SK-N-SH (cell line): ENCODE data around the gene IL12B. TPM values are rescaled to one million over a fixed set of nuclear protein-coding genes. Genes with fewer than 3 reads are reported as not detected.
"Not testable (repeated sequence)": the region's sequence is repeated elsewhere in the genome, so short reads cannot be mapped to it uniquely, and the experiment has no call there.

Experiments
- CTCF ChIA-PET: fragments of 300-600, 350-600 bp; formaldehyde crosslinking; extraction: SDS; loops from one replicate; lab custom pipeline; 2021; lab: Yijun Ruan, JAX
- POLR2A ChIA-PET: fragments of 350-600 bp; sonication (Branson Sonifier 250); formaldehyde crosslinking; extraction: SDS; loops from one replicate; lab custom pipeline; 2020; ENCODE audit warnings: antibody characterized with exemption, inconsistent platforms; lab: Yijun Ruan, JAX
- DNase-seq: peaks from one replicate; pipeline ENCODE4 v3.0.0; 2012
- H2AFZ ChIP-seq: fragments of 200-600 bp; sonication (generic); 2 replicates; pipeline ENCODE4 v1.8.1; 2016; ENCODE audit warnings: antibody characterized with exemption, mild to moderate bottlenecking, low read depth
- H3F3A ChIP-seq: fragments of 200-600 bp; sonication (generic); replicated peaks from 2 replicates; pipeline ENCODE3; 2016; ENCODE audit warnings: antibody characterized with exemption, mild to moderate bottlenecking; ENCODE audit not compliant: insufficient read depth
- H3K27ac ChIP-seq, 2 experiments: fragments of 200-500 bp in 1 of 2; fragments of 200-600 bp in 1 of 2; sonication (Bioruptor generic) in 1 of 2; sonication (generic), shearing (Covaris generic) in 1 of 2; 2 replicates each; pipeline versions ENCODE4 v1.5.1 to v1.6.1; 2014 to 2016; ENCODE audit warnings: low read depth in 2 of 2, inconsistent platforms in 1 of 2, low read length in 1 of 2, mild to moderate bottlenecking in 1 of 2, mixed read lengths in 1 of 2
- H3K27me3 ChIP-seq: fragments of 200-600 bp; sonication (generic), shearing (Covaris generic); 2 replicates; pipeline ENCODE4 v1.6.1; 2016; ENCODE audit warnings: mixed run types; ENCODE audit not compliant: insufficient read depth
- H3K36me3 ChIP-seq, 2 experiments: fragments of 200-500 bp in 1 of 2; fragments of 200-600 bp in 1 of 2; sonication (Bioruptor generic) in 1 of 2; sonication (generic) in 1 of 2; replicated peaks in 1 of 2; 2 replicates each; pipeline versions ENCODE3 to v1.5.1; 2014 to 2016; ENCODE audit warnings: low read length in 1 of 2, mild to moderate bottlenecking in 1 of 2; ENCODE audit not compliant: insufficient read depth in 2 of 2, control insufficient read depth in 1 of 2
- H3K4me1 ChIP-seq, 2 experiments: fragments of 200-500 bp in 1 of 2; fragments of 200-600 bp in 1 of 2; sonication (Bioruptor generic) in 1 of 2; sonication (generic), shearing (Covaris generic) in 1 of 2; 2 replicates each; pipeline versions ENCODE4 v1.5.1 to v1.6.1; 2014 to 2016; ENCODE audit warnings: low read depth in 1 of 2, low read length in 1 of 2, mixed run types in 1 of 2; ENCODE audit not compliant: insufficient read depth in 2 of 2, control insufficient read depth in 1 of 2
- H3K4me2 ChIP-seq: fragments of 200-600 bp; sonication (generic), shearing (Covaris generic); 2 replicates; pipeline ENCODE4 v1.6.1; 2017; ENCODE audit warnings: mixed run types
- H3K4me3 ChIP-seq, 2 experiments: fragments of 200-500 bp in 1 of 2; fragments of 200-600 bp in 1 of 2; sonication (Bioruptor generic) in 1 of 2; sonication (generic), shearing (Covaris generic) in 1 of 2; 2 replicates each; pipeline versions ENCODE4 v1.5.1 to v1.8.1; 2014 to 2016; ENCODE audit warnings: low read depth in 2 of 2, inconsistent platforms in 1 of 2, low read length in 1 of 2, mild to moderate bottlenecking in 1 of 2, mixed read lengths in 1 of 2, moderate library complexity in 1 of 2
- H3K79me2 ChIP-seq: fragments of 200-600 bp; sonication (generic); 2 replicates; pipeline ENCODE4 v1.8.1; 2017; ENCODE audit warnings: mild to moderate bottlenecking; ENCODE audit not compliant: insufficient read depth
- H3K9ac ChIP-seq: fragments of 200-600 bp; sonication (generic); 2 replicates; pipeline ENCODE4 v1.6.1; 2017; ENCODE audit warnings: mixed run types
- H3K9me2 ChIP-seq: fragments of 200-600 bp; sonication (generic); 2 replicates; pipeline ENCODE4 v1.6.1; 2017; ENCODE audit warnings: mixed run types
- H3K9me3 ChIP-seq: fragments of 200-600 bp; sonication (generic); 2 replicates; pipeline ENCODE4 v1.6.1; 2017; ENCODE audit warnings: mixed run types, mild to moderate bottlenecking, moderate library complexity
- H4K20me1 ChIP-seq: fragments of 200-600 bp; sonication (generic); 2 replicates; pipeline ENCODE4 v1.6.1; 2017; ENCODE audit warnings: mild to moderate bottlenecking, mixed run types; ENCODE audit not compliant: insufficient read depth
- ELF1 ChIP-seq: IDR thresholded peaks from 2 replicates; pipeline ENCODE4 v1.4.0; 2012
- EP300 ChIP-seq, 2 experiments: IDR thresholded peaks; 2 replicates each; pipeline versions ENCODE4 v1.4.0 to v1.6.1; 2012; ENCODE audit warnings: borderline replicate concordance in 1 of 2, low read depth in 1 of 2, low read length in 1 of 2
- EZH2phosphoT487 ChIP-seq: fragments of 200-600 bp; sonication (generic); IDR thresholded peaks from 2 replicates; pipeline ENCODE4 v1.6.1; 2017; ENCODE audit warnings: low read depth, mixed run types, mild to moderate bottlenecking, antibody characterized with exemption, moderate library complexity, borderline replicate concordance
- FOXM1 ChIP-seq: IDR thresholded peaks from 2 replicates; pipeline ENCODE4 v1.4.0; 2012; ENCODE audit warnings: low read depth, mild to moderate bottlenecking
- GABPA ChIP-seq: IDR thresholded peaks from 2 replicates; pipeline ENCODE4 v1.4.0; 2012; ENCODE audit warnings: low read depth, mild to moderate bottlenecking
- JUND ChIP-seq: IDR thresholded peaks from 2 replicates; pipeline ENCODE4 v1.4.0; 2012
- NFIC ChIP-seq: IDR thresholded peaks from 2 replicates; pipeline ENCODE4 v1.4.0; 2012; ENCODE audit warnings: borderline replicate concordance
- NRF1 ChIP-seq: IDR thresholded peaks from 2 replicates; pipeline ENCODE4 v1.6.1; 2012; ENCODE audit warnings: low read depth, mild to moderate bottlenecking, low read length
- PBX3 ChIP-seq: IDR thresholded peaks from 2 replicates; pipeline ENCODE4; 2012
- RAD21 ChIP-seq: IDR thresholded peaks from 2 replicates; pipeline ENCODE4 v1.6.1; 2012; ENCODE audit warnings: mild to moderate bottlenecking, low read length
- REST ChIP-seq: IDR thresholded peaks from 2 replicates; pipeline ENCODE4 v1.6.1; 2012; ENCODE audit warnings: mild to moderate bottlenecking, low read depth, low read length, moderate library complexity
- RXRA ChIP-seq: IDR thresholded peaks from 2 replicates; pipeline ENCODE4 v1.4.0; 2012; ENCODE audit warnings: low read depth, mild to moderate bottlenecking, borderline replicate concordance
- SMC3 ChIP-seq: IDR thresholded peaks from 2 replicates; pipeline ENCODE4 v1.6.1; 2012; ENCODE audit warnings: low read depth, low read length, improper control_type of control experiment
- TAF1 ChIP-seq: IDR thresholded peaks from 2 replicates; pipeline ENCODE4 v1.6.1; 2012; ENCODE audit warnings: low read depth, mild to moderate bottlenecking, low read length, moderate library complexity, borderline replicate concordance
- TCF12 ChIP-seq: IDR thresholded peaks from 2 replicates; pipeline ENCODE4 v1.4.0; 2012
- YY1 ChIP-seq: IDR thresholded peaks from 2 replicates; pipeline ENCODE4 v1.4.0; 2012; ENCODE audit warnings: low read depth, mild to moderate bottlenecking
- ZBTB33 ChIP-seq: IDR thresholded peaks from 2 replicates; pipeline ENCODE4 v1.4.0; 2012; ENCODE audit warnings: low read depth, borderline replicate concordance
- WGBS: methylation state at CpG from one replicate; pipeline ENCODE4 v1.1.6; 2017; ENCODE audit warnings: low lambda C conversion rate; 5-methylcytosine and 5-hydroxymethylcytosine counted together
- polyA plus RNA-seq, 3 experiments: library from polyadenylated mRNA; depleted of rRNA; stranded (reverse); fragments of >200 nt; gene quantifications; 2 replicates each; pipeline ENCODE4 v1.2.3, GENCODE V29; 2012

IL12B gene
- polyA plus RNA-seq, 1 of the 3 experiments (the other 2 are of a cell fraction): not detected

- no peak overlapping the region for H3K4me2 ChIP-seq
Measured at GRCh38 chr5:159353661-159354252, 23.5 kb upstream of the IL12B start.

GRCh38 chr5:159350644-159351043, 20.4 kb upstream of the IL12B start:
- H3K4me1 ChIP-seq, H3K36me3 ChIP-seq, DNase-seq, H3K9me2 ChIP-seq, H3K79me2 ChIP-seq, H2AFZ ChIP-seq, H3K27me3 ChIP-seq, POLR2A ChIA-PET, H3K4me2 ChIP-seq, CTCF ChIA-PET, H4K20me1 ChIP-seq, H3K9ac ChIP-seq, H3K9me3 ChIP-seq, H3K27ac ChIP-seq, H3K4me3 ChIP-seq, H3F3A ChIP-seq: not testable (repeated sequence)

More at GRCh38 chr5:159353661-159354252, 23.5 kb upstream of the IL12B start:
- TF ChIP-seq EP300 (IDR thresholded peaks at IDR 0.05; ENCODE audit: borderline replicate concordance in 1 of 2, low read depth in 1 of 2, low read length in 1 of 2) (no peak), NFIC (no peak), RAD21 (no peak), FOXM1 (no peak), GABPA (no peak), TCF12 (no peak), REST (no peak), EZH2phosphoT487 (no peak), SMC3 (no peak), ELF1 (no peak), RXRA (no peak), ZBTB33 (no peak), YY1 (no peak), PBX3 (no peak), NRF1 (no peak), TAF1 (no peak), JUND (no peak)
- Histone ChIP-seq H3K4me1 (no peaks in the 10 kb centered on the region), H3K27me3 (no peaks in the 10 kb centered on the region), H2AFZ (no peak overlapping the region), H3K27ac (peak overlapping the region in 1 of 2 experiments; percentile 13; a peak in 1 of 4 replicates), H4K20me1 (no peaks in the 10 kb centered on the region), H3K4me3 (no peak overlapping the region), H3K9me3 (no peaks in the 10 kb centered on the region), H3K36me3 (no peaks in the 10 kb centered on the region), H3K79me2 (no peaks in the 10 kb centered on the region), H3K9me2 (no peaks in the 10 kb centered on the region), H3F3A (no peaks in the 10 kb centered on the region), H3K9ac (no peak overlapping the region)
- no peak for DNase-seq
- WGBS: 26% methylated on average over 4 of the region's 4 CpGs
- CTCF ChIA-PET: interaction anchor here (1.2 kb wide), 1 partner anchor 22 kb away, joined by 4 read pairs; no protein-coding TSS in a partner anchor
- POLR2A ChIA-PET: no interaction called here

- DNase-seq, H3K9me2 ChIP-seq, H4K20me1 ChIP-seq, H3K27ac ChIP-seq, H3K27me3 ChIP-seq, POLR2A ChIA-PET, H3K79me2 ChIP-seq, CTCF ChIA-PET, H3K9me3 ChIP-seq, H3K4me2 ChIP-seq, H3K4me3 ChIP-seq, H3K4me1 ChIP-seq, H3K36me3 ChIP-seq, H2AFZ ChIP-seq, H3F3A ChIP-seq, H3K9ac ChIP-seq: not testable (repeated sequence)
- 23% methylated on average over 2 of the region's 2 CpGs for WGBS
Measured at GRCh38 chr5:159350216-159350615, 19.9 kb upstream of the IL12B start.
